Right cardiac atrium (tissue), 5 donors: ENCODE results near the gene ADAMTS8. TPM values are rescaled to one million over a fixed set of nuclear protein-coding genes. Genes with fewer than 3 reads are reported as not detected.

Source experiments
- ATAC-seq, 2 donors: fragments of 200-7000 bp; cut with Tn5 transposase; one replicate each; pipeline versions ENCODE4 v1.8.0 to v1.9.1; 2020; ENCODE audit warnings: moderate library complexity in 2 of 2, mild to moderate bottlenecking in 1 of 2
- DNase-seq, 3 donors: peaks; one replicate each; pipeline ENCODE4 v3.0.0-alpha.2; 2020
- H3K27ac ChIP-seq: one replicate; pipeline ENCODE4 v1.5.1; 2013; ENCODE audit warnings: mild to moderate bottlenecking, low read length, control low read depth, moderate library complexity
- H3K27me3 ChIP-seq: one replicate; pipeline ENCODE4 v1.6.1; 2013; ENCODE audit not compliant: control insufficient read depth, insufficient read depth
- H3K4me1 ChIP-seq: one replicate; pipeline ENCODE4 v1.6.1; 2013; ENCODE audit warnings: low read length; ENCODE audit not compliant: control insufficient read depth, insufficient read depth
- H3K4me3 ChIP-seq: one replicate; pipeline ENCODE4 v1.5.1; 2013; ENCODE audit warnings: low read length, control low read depth
- H3K9me3 ChIP-seq: one replicate; pipeline ENCODE4 v1.6.1; 2013; ENCODE audit warnings: low read length; ENCODE audit not compliant: control insufficient read depth
- WGBS: extraction: QIAGEN DNeasy Blood & Tissue Kit; methylation state at CpG from one replicate; pipeline ENCODE4 v1.1.7; 2013; 5-methylcytosine and 5-hydroxymethylcytosine counted together
- intact Hi-C, 4 donors: fragments of 100-400 bp; cut with DNase I; formaldehyde crosslinking; loops; one replicate each; pipeline versions ENCODE4 v1.11.0 to v1.14.0; 2022 to 2023
- polyA plus RNA-seq: library from polyadenylated mRNA; stranded (reverse); fragments of 200-250 nt; gene quantifications from one replicate; pipeline ENCODE4 v1.2.3, GENCODE V29; 2013
- total RNA-seq, 4 donors: library from RNA; stranded (reverse); fragmentation: NEBNext Ultra II Directional; extraction: Animal tissue kit (Norgen Biotek cat#: 25700); gene quantifications; one replicate each; pipeline ENCODE4 v1.2.1, GENCODE V29; 2021
- donor health status: healthy with polysubstance abuse.
- donor health status: DM: no; HTN: yes; CAD: no.
- donor health status: DM: no; HTN: no; CAD: no.
- donor health status: DM: no; HTN: yes; CAD: no; lungs with severe emphysema.
- donor health status: DM: yes; HTN: yes; CAD: no.

ADAMTS8 gene
- total and polyA plus RNA-seq, 5 donors, result 0.45 to 10.1 (median 0.88) TPM

GRCh38 chr11:130420478-130421198 lies 7.8 kb downstream of the ADAMTS8 start:
- DNase-seq (peak in 2 of 3 donors; percentile 41 to 67), ATAC-seq (peak; percentile 23 to 45)
- 50% methylated on average over 14 of the region's 14 CpGs for WGBS
- H3K27ac ChIP-seq, result no peak overlapping the region
- H3K9me3 ChIP-seq, result no peaks in the 10 kb centered on the region
- H3K4me3 ChIP-seq, result no peak overlapping the region
- intact Hi-C loops, result loop anchor here in 1 of 4 donors (10.0 kb wide), 1 partner anchor 206 kb away; no protein-coding TSS in a partner anchor
- H3K4me1 ChIP-seq, result peaks cover 3% of the 10 kb centered on the region
- H3K27me3 ChIP-seq, result no peaks in the 10 kb centered on the region

DNA sequence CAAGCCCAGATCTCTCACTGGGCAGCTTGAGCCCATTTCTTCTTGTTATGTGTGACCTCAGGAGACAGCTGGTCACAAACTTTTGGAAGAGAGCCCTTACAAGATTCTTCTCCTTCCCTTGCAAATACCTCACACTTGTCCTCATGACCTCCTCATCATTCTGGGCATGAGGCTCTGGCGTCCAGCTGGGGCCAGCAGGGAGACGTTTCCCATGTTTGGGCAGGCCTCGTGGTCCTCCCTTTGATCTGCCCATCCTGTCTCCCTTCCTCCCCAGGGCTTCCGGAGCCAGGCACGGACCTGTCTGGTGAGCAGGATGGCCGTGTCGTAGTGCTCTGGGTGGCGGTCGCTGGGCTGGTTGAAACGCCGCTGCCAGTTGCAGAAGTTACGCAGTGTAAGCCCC lies 9.7 kb downstream of the ADAMTS8 start:
- no peak overlapping the region for H3K4me3 ChIP-seq
- H3K9me3 ChIP-seq, result no peaks in the 10 kb centered on the region
- intact Hi-C loops, result no loop called here
- WGBS, result 60% methylated on average over 12 of the region's 12 CpGs
- no peak overlapping the region for H3K27ac ChIP-seq
- peak in 1 of 2 donors; percentile 12 for ATAC-seq
- no peak for DNase-seq
- no peaks in the 10 kb centered on the region for H3K27me3 ChIP-seq
- peaks cover 3% of the 10 kb centered on the region for H3K4me1 ChIP-seq

DNA sequence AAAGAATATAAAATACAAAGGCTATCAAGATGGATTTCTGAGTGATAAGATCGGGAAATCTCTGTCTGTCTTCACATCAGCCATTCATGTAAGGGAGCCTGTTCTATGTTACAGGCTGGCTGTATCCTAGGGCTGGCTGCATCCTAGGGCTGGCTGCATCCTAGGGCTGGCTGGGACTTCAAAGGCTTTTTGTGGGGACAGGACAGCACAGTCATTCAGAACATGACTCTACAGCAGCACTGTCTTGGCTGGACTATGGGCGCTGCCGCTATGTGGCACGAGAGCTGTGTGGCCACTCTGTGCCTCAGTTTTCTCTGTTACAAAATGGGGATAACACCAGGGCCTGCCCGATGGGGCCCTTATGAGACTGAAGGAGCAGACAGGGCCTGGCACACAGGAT lies 10.2 kb downstream of the ADAMTS8 start:
- Histone ChIP-seq H3K4me3 (no peak overlapping the region), H3K4me1 (peaks cover 3% of the 10 kb centered on the region), H3K27me3 (no peaks in the 10 kb centered on the region), H3K27ac (no peak overlapping the region), H3K9me3 (no peaks in the 10 kb centered on the region)
- ATAC-seq (no peak), DNase-seq (no peak)
- intact Hi-C loops, result no loop called here
- 86% methylated on average over 5 of the region's 5 CpGs for WGBS

GRCh38 chr11:130416906-130417305 lies 11.5 kb downstream of the ADAMTS8 start:
- intact Hi-C loops, result no loop called here
- Histone ChIP-seq H3K4me1 (peaks cover 3% of the 10 kb centered on the region), H3K27me3 (no peaks in the 10 kb centered on the region), H3K9me3 (no peaks in the 10 kb centered on the region), H3K4me3 (no peak overlapping the region), H3K27ac (no peak overlapping the region)
- DNase-seq (no peak), ATAC-seq (no peak)
- WGBS, result 94% methylated on average over 11 of the region's 11 CpGs

DNA sequence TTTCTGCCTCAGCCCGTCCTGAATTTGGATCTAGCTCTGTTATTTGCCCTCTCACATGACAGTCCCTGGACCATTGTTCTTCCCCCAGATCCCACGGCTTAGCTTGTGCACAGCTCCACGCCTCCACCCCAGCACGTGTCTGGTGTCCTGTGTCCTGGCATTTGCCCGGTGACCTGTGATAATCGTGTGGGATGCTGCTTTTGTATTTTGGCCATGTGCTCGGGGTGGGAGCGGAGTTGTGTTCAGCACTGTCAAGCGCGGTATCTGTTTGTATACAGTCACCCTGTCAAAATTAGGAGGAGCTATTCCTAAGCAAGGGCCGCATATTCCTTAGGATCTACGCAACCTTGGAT lies 11.9 kb downstream of the ADAMTS8 start:
- H3K9me3 ChIP-seq, result no peaks in the 10 kb centered on the region

DNA sequence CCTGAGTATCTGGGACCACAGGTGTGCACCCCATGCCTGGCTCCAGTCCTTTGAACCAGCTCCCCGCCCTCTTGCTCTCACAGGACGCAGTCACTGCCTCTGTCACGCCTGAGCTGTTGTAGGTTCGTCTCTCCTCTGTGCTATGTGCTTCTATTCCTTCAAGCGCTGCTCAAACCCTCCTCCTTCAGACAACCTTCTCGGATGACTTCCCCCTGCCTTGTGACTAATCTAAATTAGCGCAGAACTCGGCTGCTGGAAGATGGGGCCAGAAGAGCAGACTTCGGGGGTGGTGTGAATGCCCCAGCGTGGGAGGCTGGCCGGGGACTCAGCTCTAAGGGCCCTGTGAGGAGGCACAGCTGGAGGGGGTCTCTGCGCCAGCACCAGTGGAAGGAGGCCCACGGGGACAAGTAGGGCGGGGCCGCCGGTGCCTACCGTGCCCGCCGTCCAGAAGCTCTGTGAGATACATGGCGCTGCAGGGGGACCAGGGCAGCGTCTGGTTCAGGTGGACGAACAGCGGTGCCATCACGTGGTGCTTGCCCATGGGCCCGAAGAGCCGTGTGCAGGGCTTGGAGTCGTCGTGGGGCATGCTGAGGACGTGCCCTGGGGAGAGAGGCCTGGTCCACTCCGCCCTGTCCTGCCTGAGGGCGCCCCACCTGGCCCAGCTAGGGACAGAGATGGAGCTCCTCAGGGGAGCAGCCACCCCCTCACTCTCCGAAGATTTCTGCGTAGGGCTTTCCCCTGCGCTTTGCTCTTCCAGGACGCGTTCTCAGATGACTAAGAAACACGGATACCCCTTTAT lies 12.5 kb downstream of the ADAMTS8 start:
- 84% methylated on average over 37 of the region's 37 CpGs for WGBS

More for the DNA sequence above, 11.9 kb downstream of the ADAMTS8 start:
- peaks cover 3% of the 10 kb centered on the region for H3K4me1 ChIP-seq
- H3K4me3 ChIP-seq, result no peak overlapping the region
- ATAC-seq (no peak), DNase-seq (no peak)
- intact Hi-C loops, result no loop called here
- WGBS, result 76% methylated on average over 12 of the region's 12 CpGs
- H3K27me3 ChIP-seq, result no peaks in the 10 kb centered on the region
- H3K27ac ChIP-seq, result no peak overlapping the region

DNA sequence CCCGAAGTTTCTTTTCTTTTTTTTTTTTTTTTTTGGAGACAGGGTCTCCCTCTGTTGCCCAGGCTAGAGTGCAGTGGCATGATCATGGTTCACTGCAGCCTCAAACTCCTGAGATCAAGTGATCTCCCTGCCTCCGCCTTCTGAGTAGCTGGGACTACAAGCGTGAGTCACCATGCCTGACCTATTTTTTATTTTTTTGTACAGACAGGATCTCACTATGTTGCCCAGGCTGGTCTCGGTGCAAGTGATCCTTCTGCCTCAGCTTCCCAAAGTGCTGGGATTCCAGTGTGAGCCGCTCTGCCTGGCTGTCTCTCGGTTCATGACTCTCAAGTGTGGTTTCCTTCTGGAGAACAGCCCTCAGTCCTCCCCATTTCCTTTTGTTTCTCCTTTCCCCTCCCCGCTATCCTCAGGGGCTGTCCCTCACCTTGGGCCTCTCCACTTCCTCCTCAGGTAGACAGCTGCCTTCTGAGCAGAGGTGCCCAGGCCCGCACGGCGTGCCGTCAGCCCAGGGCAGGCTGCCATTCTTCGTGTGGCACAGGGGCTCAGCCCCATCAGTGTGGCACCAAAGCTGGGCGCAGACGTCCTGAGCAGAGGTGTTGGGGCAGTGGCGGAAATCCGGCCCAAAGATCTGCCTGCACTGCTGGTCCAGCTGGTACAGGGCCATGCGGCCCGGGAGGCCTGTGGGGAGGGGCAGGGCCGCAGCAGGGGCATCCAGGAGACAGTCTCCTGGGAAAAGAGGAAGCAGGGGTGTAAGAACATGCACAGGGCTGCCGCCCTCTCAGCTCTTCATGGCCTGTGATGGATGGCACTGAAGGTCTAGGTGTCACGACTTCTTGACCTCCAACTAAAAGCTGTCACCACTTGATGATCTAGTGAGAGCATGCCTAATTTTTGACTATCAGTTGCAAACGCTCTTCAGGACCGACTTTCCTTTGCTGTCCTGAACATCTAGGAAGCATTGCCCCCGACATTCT lies 14.0 kb downstream of the ADAMTS8 start:
- no peak for ATAC-seq
- WGBS, result 72% methylated on average over 24 of the region's 24 CpGs
- Histone ChIP-seq H3K9me3 (no peaks in the 10 kb centered on the region), H3K27ac (no peak overlapping the region), H3K4me3 (no peak overlapping the region), H3K4me1 (no peaks in the 10 kb centered on the region), H3K27me3 (no peaks in the 10 kb centered on the region)
- intact Hi-C loops, result no loop called here
- DNase-seq, result no peak

More for the DNA sequence above, 12.5 kb downstream of the ADAMTS8 start:
- no peak overlapping the region for H3K4me3 ChIP-seq
- no peak for DNase-seq
- no peak for ATAC-seq
- H3K27ac ChIP-seq, result no peak overlapping the region
- H3K27me3 ChIP-seq, result no peaks in the 10 kb centered on the region
- peaks cover 3% of the 10 kb centered on the region for H3K4me1 ChIP-seq
- intact Hi-C loops, result no loop called here
- no peaks in the 10 kb centered on the region for H3K9me3 ChIP-seq

DNA sequence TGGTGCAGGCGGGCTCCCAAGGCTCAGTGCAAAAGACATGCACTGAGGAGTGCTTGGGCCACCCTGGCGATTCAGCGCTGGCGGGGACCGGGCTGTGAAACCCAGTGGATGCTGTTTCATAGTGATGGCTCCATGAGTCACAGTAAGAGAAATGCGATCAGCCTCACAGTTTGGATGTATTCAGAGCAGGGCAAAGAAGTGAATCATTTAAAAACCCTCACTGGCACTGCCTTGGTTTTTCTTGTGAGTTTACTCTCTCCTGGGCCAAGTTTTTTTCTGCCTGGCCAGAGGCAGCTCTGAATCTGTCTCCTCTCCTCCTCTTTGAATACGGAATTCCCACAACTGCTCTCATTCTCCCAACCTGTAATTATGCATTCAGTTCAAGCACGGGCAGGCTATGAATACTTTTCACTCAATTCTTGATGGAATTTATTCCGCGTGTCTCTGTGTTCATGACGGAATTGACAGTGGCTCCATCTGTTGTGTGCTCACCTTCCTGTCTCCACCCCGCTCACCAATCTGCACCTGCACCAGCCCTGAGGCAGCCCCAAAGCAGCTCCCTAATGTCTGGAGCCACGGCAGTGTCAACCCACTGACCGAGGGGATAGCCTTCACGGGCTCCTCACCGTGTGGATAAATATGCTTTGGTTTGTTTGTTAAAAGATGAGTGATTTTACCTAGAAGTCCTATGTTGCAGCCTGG lies 14.9 kb downstream of the ADAMTS8 start:
- 89% methylated on average over 16 of the region's 16 CpGs for WGBS
- Histone ChIP-seq H3K27ac (no peak overlapping the region), H3K27me3 (no peaks in the 10 kb centered on the region), H3K9me3 (no peaks in the 10 kb centered on the region), H3K4me3 (no peak overlapping the region), H3K4me1 (peaks cover under 1% of the 10 kb centered on the region)
- intact Hi-C loops, result no loop called here
- no peak for ATAC-seq
- DNase-seq, result no peak

GRCh38 chr11:130411223-130411622 lies 17.2 kb downstream of the ADAMTS8 start:
- DNase-seq, result peak in 1 of 3 donors; percentile 64
- Histone ChIP-seq H3K27ac (no peak overlapping the region), H3K27me3 (no peaks in the 10 kb centered on the region), H3K4me1 (peaks cover 3% of the 10 kb centered on the region), H3K9me3 (no peaks in the 10 kb centered on the region), H3K4me3 (no peak overlapping the region)
- intact Hi-C loops, result no loop called here
- peak; percentile 71 to 75 for ATAC-seq
- 58% methylated on average over 11 of the region's 11 CpGs for WGBS
